Measurements from ENCODE around the gene PTPRJ.

PTPRJ gene

GRCh38 chr11:48029681-48030290 is 49.4 kb downstream of the PTPRJ start:
- H3K36me3 ChIP-seq (ENCODE audit: control insufficient read depth, insufficient read depth, low read length): no peaks in the 10 kb centered on the region
- WGBS (ENCODE audit: insufficient coverage, insufficient read length): no CpG with 5 or more reads among the region's 6 CpGs

GRCh38 chr11:48031602-48032001 is 51.2 kb downstream of the PTPRJ start:
- H3K27me3 ChIP-seq (ENCODE audit: control insufficient read depth, insufficient read depth, low read length): no peaks in the 10 kb centered on the region
- WGBS (ENCODE audit: insufficient coverage, insufficient read length): no CpG with 5 or more reads among the region's 6 CpGs
- peaks cover 5% of the 10 kb centered on the region for H3K4me1 ChIP-seq (ENCODE audit: control insufficient read depth, insufficient read depth, low read length)
- no peak for DNase-seq (ENCODE audit: low read depth, low spot score)
- H3K4me3 ChIP-seq (ENCODE audit: low read length): no peak overlapping the region
- H3K27ac ChIP-seq (ENCODE audit: low read length): no peak overlapping the region
- H3K36me3 ChIP-seq (ENCODE audit: control insufficient read depth, insufficient read depth, low read length): no peaks in the 10 kb centered on the region
- H3K9me3 ChIP-seq (ENCODE audit: control insufficient read depth, insufficient read depth, low read length): no peaks in the 10 kb centered on the region

More at GRCh38 chr11:48029681-48030290, 49.4 kb downstream of the PTPRJ start:
- H3K4me3 ChIP-seq (ENCODE audit: low read length): no peak overlapping the region
- H3K4me1 ChIP-seq (ENCODE audit: control insufficient read depth, insufficient read depth, low read length): peaks cover 5% of the 10 kb centered on the region
- H3K27ac ChIP-seq (ENCODE audit: low read length): no peak overlapping the region
- no peaks in the 10 kb centered on the region for H3K9me3 ChIP-seq (ENCODE audit: control insufficient read depth, insufficient read depth, low read length)
- DNase-seq (ENCODE audit: low read depth, low spot score): no peak
- no peaks in the 10 kb centered on the region for H3K27me3 ChIP-seq (ENCODE audit: control insufficient read depth, insufficient read depth, low read length)

- Histone ChIP-seq H3K36me3 (ENCODE audit: control insufficient read depth, insufficient read depth, low read length) (no peaks in the 10 kb centered on the region), H3K27ac (ENCODE audit: low read length) (no peak overlapping the region), H3K9me3 (ENCODE audit: control insufficient read depth, insufficient read depth, low read length) (no peaks in the 10 kb centered on the region), H3K4me1 (ENCODE audit: control insufficient read depth, insufficient read depth, low read length) (peaks cover 5% of the 10 kb centered on the region), H3K4me3 (ENCODE audit: low read length) (no peak overlapping the region), H3K27me3 (ENCODE audit: control insufficient read depth, insufficient read depth, low read length) (no peaks in the 10 kb centered on the region)
- no peak for DNase-seq (ENCODE audit: low read depth, low spot score)
- WGBS (ENCODE audit: insufficient coverage, insufficient read length): 100% methylated on average over 1 of the region's 6 CpGs
These were observed 52.4 kb downstream of the PTPRJ start for GRCh38 chr11:48032721-48033120.

- Histone ChIP-seq H3K4me3 (ENCODE audit: low read length) (no peak overlapping the region), H3K27ac (ENCODE audit: low read length) (no peak overlapping the region), H3K4me1 (ENCODE audit: control insufficient read depth, insufficient read depth, low read length) (peaks cover 5% of the 10 kb centered on the region), H3K27me3 (ENCODE audit: control insufficient read depth, insufficient read depth, low read length) (no peaks in the 10 kb centered on the region), H3K9me3 (ENCODE audit: control insufficient read depth, insufficient read depth, low read length) (no peaks in the 10 kb centered on the region), H3K36me3 (ENCODE audit: control insufficient read depth, insufficient read depth, low read length) (no peaks in the 10 kb centered on the region)
- no CpG with 5 or more reads among the region's 3 CpGs for WGBS (ENCODE audit: insufficient coverage, insufficient read length)
- no peak for DNase-seq (ENCODE audit: low read depth, low spot score)
These were observed 53.6 kb downstream of the PTPRJ start for GRCh38 chr11:48033918-48034341.

- Histone ChIP-seq H3K4me3 (ENCODE audit: low read length) (no peak overlapping the region), H3K9me3 (ENCODE audit: control insufficient read depth, insufficient read depth, low read length) (no peaks in the 10 kb centered on the region), H3K4me1 (ENCODE audit: control insufficient read depth, insufficient read depth, low read length) (peaks cover 5% of the 10 kb centered on the region), H3K27me3 (ENCODE audit: control insufficient read depth, insufficient read depth, low read length) (no peaks in the 10 kb centered on the region), H3K36me3 (ENCODE audit: control insufficient read depth, insufficient read depth, low read length) (no peaks in the 10 kb centered on the region), H3K27ac (ENCODE audit: low read length) (no peak overlapping the region)
- no peak for DNase-seq (ENCODE audit: low read depth, low spot score)
- WGBS (ENCODE audit: insufficient coverage, insufficient read length): no CpG with 5 or more reads among the region's 14 CpGs
These were observed 54.8 kb downstream of the PTPRJ start for GRCh38 chr11:48034926-48035871.

- Histone ChIP-seq H3K4me3 (ENCODE audit: low read length) (no peak overlapping the region), H3K27ac (ENCODE audit: low read length) (no peak overlapping the region), H3K36me3 (ENCODE audit: control insufficient read depth, insufficient read depth, low read length) (no peaks in the 10 kb centered on the region), H3K27me3 (ENCODE audit: control insufficient read depth, insufficient read depth, low read length) (no peaks in the 10 kb centered on the region), H3K4me1 (ENCODE audit: control insufficient read depth, insufficient read depth, low read length) (peaks cover 5% of the 10 kb centered on the region), H3K9me3 (ENCODE audit: control insufficient read depth, insufficient read depth, low read length) (no peaks in the 10 kb centered on the region)
- WGBS (ENCODE audit: insufficient coverage, insufficient read length): no CpG with 5 or more reads among the region's 1 CpG
- no peak for DNase-seq (ENCODE audit: low read depth, low spot score)
These were observed 55.7 kb downstream of the PTPRJ start for GRCh38 chr11:48036011-48036410.

GRCh38 chr11:48036466-48036865 is 56.1 kb downstream of the PTPRJ start:
- H3K27me3 ChIP-seq (ENCODE audit: control insufficient read depth, insufficient read depth, low read length): no peaks in the 10 kb centered on the region
- WGBS (ENCODE audit: insufficient coverage, insufficient read length): 100% methylated on average over 1 of the region's 4 CpGs
- DNase-seq (ENCODE audit: low read depth, low spot score): no peak

GRCh38 chr11:48037709-48038468 is 57.5 kb downstream of the PTPRJ start:
- Histone ChIP-seq H3K4me3 (ENCODE audit: low read length) (no peak overlapping the region), H3K27ac (ENCODE audit: low read length) (no peak overlapping the region), H3K4me1 (ENCODE audit: control insufficient read depth, insufficient read depth, low read length) (no peaks in the 10 kb centered on the region; the same call in 1 of the 2 replicates), H3K36me3 (ENCODE audit: control insufficient read depth, insufficient read depth, low read length) (no peaks in the 10 kb centered on the region), H3K9me3 (ENCODE audit: control insufficient read depth, insufficient read depth, low read length) (no peaks in the 10 kb centered on the region), H3K27me3 (ENCODE audit: control insufficient read depth, insufficient read depth, low read length) (no peaks in the 10 kb centered on the region)
- no peak for DNase-seq (ENCODE audit: low read depth, low spot score)
- WGBS (ENCODE audit: insufficient coverage, insufficient read length): no CpG with 5 or more reads among the region's 11 CpGs

More at GRCh38 chr11:48036466-48036865, 56.1 kb downstream of the PTPRJ start:
- Histone ChIP-seq H3K4me1 (ENCODE audit: control insufficient read depth, insufficient read depth, low read length) (peaks cover 4% of the 10 kb centered on the region), H3K27ac (ENCODE audit: low read length) (no peak overlapping the region), H3K9me3 (ENCODE audit: control insufficient read depth, insufficient read depth, low read length) (no peaks in the 10 kb centered on the region), H3K4me3 (ENCODE audit: low read length) (no peak overlapping the region), H3K36me3 (ENCODE audit: control insufficient read depth, insufficient read depth, low read length) (no peaks in the 10 kb centered on the region)

- Histone ChIP-seq H3K4me1 (ENCODE audit: control insufficient read depth, insufficient read depth, low read length) (no peaks in the 10 kb centered on the region; the same call in 1 of the 2 replicates), H3K9me3 (ENCODE audit: control insufficient read depth, insufficient read depth, low read length) (no peaks in the 10 kb centered on the region), H3K27me3 (ENCODE audit: control insufficient read depth, insufficient read depth, low read length) (no peaks in the 10 kb centered on the region), H3K36me3 (ENCODE audit: control insufficient read depth, insufficient read depth, low read length) (no peaks in the 10 kb centered on the region), H3K27ac (ENCODE audit: low read length) (no peak overlapping the region), H3K4me3 (ENCODE audit: low read length) (no peak overlapping the region)
- WGBS (ENCODE audit: insufficient coverage, insufficient read length): no CpG with 5 or more reads among the region's 13 CpGs
- DNase-seq (ENCODE audit: low read depth, low spot score): no peak
These were observed 60.6 kb downstream of the PTPRJ start for GRCh38 chr11:48040830-48041444.

All from iPS DF 6.9 (cell line).